ENCODE results near the gene PTGES3. TPM values are rescaled to one million over a fixed set of nuclear protein-coding genes. Genes with fewer than 3 reads are reported as not detected.
"Not testable (repeated sequence)": the region's sequence is repeated elsewhere in the genome, so short reads cannot be mapped to it uniquely, and the experiment has no call there.

Gene PTGES3, protein sequence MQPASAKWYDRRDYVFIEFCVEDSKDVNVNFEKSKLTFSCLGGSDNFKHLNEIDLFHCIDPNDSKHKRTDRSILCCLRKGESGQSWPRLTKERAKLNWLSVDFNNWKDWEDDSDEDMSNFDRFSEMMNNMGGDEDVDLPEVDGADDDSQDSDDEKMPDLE
- 153 and 184 TPM in 2 replicates for total RNA-seq (2014; rRNA removed; shearing (Covaris generic))

DNA sequence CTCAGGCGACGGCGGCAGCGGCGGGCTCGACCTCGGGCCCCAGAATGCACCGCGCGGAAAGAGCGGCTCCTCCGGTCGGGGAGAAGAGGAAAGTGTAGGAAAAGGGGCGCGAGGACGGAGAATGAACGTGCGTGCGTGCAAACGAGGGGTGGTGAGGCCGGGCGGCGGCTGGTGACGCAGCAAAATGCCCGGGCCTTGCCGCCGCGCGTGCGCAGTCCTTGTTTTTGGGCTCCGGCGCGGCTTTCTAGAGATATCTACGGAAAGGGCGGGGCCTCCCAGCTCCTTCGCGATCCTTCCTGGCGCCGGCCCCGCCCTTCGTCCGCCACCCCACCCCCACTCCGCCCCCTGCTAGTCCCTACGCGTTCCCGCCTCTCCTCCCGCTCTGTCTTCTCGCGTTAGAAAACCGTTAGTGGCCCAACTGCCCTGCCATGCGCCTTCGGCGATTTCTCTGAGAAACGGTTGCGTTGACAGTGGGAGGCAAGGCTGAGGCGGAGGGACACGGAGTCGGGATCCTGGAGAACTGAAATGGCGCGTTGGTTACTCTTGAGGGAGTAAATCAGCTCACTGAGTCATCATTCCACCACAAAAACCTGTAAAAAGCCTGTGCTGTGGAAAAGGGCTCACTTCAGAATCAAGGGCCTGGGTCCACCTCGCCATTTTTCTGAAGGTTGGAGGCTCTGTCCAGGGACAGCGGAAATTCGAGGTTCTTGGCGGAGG is at the start of gene PTGES3:
Gene PTGES3 (minus strand): TSS at position 156 of the 717 bp plus-strand sequence. CDS start 285 bp downstream, outside the sequence.
- peak; percentile 97 for DNase-seq (ENCODE audit: low read depth)

DNA sequence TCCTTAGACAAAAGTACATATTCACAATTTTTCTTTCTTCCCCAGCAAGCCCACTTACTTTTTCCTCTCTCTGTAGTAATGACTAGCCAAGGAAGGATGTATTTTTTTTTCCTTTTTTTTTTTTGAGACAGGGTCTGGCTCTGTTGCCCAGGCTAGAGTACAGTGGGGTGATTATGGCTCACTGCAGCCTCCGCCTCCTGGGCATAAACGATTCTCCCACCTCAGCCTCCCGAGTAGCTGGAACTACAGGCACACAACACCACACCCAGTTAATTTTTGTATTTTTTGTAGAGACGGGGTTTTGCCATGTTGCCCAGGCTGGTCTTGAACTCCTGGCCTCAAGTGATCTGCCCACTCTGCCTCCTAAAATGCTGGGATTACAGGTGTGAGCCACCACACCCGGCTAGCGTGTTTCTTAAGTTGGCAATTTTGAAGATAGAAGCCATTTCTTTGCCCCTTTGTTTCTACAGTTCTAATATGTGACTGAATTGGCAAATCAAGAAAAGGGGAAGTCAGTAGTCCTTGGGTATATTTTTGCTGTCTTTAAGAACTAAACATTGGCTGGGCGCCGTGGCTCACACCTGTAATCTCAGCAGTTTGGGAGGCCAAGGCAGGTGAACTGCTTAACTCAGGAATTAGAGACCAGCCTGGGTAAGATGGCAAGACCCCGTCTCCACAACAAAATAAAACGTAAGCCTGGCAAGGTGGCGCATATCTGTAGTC is 40.2 kb upstream of the PTGES3 start:
- DNase-seq (ENCODE audit: low read depth), result no peak

DNA sequence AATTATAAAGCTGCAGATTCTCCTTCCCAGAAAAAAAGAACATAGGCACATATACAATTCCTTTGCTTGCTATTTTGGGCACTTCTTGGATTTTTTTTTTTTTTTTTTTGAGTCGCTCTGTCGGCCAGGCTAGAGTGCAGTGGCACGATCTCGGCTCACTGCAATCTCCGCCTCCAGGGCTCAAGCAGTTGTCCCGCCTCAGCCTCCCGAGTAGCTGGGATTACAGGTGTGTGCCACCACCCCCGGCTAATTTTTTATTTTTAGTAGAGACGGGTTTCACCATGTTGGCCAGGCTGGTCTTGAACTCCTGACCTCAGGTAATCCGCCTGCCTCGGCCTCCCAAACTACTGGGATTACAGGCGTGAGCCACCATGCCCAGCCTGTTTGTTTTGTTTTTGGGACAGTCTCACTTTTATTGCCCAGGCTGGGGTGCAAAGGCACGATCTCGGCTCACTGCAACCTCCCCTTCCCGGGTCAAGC is 38.2 kb upstream of the PTGES3 start:
- DNase-seq (ENCODE audit: low read depth), result not testable (repeated sequence)

DNA sequence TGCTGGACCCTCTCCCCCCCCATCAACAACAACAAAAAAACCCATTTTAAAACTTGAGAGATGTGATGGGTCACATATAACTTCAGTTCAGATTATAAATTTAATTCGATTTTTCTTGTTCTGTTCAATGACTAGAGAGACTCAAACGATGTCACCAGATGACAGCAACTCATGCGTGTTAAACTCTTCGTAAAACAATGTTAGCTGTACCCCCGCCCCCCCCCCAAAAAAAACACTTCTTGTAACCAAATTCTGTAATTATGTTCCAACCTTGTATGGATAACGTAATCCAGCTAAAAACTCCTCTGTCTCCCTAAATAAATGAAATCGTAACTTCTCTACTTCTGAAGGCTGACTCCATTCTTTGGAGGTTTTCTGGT is 37.6 kb upstream of the PTGES3 start:
- no peak for DNase-seq (ENCODE audit: low read depth)

DNA sequence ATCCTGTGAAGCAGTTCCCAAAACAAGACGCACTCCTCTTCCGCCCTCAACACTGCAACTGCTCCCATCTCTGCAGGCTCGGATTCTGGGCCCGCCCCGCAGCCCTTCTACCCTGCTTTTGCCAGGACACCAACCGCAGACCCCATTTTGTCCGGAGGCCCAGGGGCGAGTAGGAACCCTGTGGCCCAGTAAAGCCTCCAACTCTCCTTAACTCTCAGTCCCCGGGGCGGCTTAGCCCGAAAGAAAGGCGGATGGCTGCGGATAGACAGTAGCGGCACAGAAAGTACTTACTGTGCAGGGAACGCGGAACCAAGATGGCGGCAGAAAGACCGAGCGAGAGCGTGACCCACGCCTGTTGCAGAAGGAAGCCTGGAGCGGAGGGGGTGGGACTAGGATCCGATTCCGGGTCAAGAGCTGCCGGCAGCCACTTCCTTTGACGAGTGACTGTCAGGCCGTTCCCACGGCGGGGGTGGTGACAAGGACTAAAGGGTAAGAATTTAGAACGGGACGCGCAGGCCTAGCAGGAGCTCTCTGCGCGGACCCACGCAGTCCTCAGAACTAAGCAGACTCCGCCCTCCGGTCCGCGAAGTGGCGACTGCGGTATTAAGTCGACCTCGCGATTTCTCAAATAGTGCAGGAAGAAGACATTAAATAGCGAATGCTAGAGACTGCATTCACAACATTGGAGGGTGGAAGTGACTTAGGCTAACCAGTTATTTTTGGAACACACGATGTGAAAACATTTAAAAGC is 37.1 kb upstream of the PTGES3 start, which contains the start of gene NACA:
Gene NACA (minus strand): TSS at position 328 of the 751 bp plus-strand sequence. CDS start 778 bp downstream, outside the sequence.
- DNase-seq (ENCODE audit: low read depth), result peak; percentile 97

DNA sequence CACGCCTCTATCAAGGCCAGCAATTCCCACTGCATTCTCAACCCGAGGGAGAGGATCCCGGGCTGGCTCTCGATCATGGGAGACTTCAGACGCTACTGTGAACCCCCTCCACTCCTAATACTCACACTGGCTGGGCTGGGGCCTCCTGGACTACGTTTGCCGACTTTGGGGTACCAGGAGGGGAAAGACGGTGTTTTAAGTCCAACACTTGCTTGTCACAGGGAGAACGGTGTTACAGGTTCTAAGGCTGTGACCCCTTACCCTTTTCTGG is 36.6 kb upstream of the PTGES3 start:
- DNase-seq (ENCODE audit: low read depth), result no peak

DNA sequence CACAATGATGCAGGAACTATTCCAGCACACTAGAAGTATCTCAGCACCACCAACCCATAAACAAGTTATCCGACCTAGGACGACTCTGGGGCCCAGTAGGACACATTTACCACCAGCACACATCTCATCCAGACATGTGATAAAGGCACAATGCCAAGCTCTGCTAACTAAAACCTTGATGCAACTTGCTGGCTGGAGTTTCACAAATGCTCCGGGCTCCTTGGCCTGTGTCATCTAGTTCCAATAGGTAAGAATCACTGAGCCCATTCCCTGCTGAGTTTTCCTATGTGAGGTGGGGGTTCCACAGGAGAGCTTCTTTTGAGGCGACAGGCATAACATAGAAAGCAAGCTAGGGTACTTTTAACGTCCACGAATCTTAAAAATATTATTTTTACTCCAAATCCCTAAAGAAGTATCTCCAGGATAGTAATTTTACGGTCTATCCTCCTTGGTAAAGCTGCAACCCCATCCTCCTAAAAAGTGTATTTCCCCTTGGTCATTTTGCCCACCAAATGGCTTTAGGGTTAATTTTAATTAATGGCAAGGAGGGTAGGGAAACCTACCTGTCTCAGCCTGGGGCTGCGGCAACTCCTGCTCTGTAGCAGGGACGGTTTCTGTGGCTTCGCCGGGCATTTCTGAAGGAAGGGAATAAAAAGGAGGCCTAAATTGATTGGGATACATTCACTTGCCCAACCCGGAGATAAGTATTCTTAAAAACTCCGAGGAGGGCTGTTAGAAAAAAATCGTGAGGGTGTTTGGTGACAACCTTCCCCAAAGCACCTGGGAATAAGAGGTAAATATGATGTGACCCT is 36.0 kb upstream of the PTGES3 start:
- DNase-seq (ENCODE audit: low read depth), result peak; percentile 66

DNA sequence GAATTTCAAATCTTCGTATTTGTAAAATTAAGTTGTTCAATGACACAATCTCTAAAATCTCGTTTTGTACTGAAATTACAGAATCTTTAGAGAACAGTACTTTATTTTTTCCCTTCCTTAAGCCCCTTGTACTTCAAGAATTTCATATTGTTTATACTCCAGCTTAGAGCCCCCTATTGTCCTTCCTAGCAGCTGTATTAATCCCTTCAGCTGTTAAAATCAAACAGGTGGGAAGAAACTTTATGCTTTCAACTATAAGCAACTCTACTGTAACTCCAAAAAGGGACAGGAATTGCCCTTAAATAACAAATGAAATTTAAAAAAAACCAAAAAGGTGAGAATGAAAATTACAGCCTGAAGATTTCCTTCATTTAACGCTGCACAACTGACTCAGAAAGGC is 35.3 kb upstream of the PTGES3 start:
- no peak for DNase-seq (ENCODE audit: low read depth)

DNA sequence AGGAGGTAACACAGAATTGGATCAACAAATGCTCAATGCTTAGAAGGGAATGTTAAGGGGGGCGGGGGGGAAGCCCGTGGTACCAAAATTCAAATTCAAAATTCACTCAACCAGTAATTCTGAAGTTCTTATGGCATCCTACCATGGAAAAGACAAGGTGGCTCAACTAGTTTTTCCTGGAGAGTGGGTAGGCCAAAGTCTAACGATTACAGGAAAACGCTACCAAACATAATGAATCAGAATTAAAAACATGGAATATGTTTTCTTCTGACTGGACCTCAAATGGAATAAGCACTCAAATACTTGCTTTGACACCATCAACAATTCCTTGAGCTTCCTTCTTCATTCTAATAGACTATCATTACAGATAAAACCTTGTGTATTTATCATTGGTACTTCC is 34.7 kb upstream of the PTGES3 start:
- DNase-seq (ENCODE audit: low read depth), result no peak

DNA sequence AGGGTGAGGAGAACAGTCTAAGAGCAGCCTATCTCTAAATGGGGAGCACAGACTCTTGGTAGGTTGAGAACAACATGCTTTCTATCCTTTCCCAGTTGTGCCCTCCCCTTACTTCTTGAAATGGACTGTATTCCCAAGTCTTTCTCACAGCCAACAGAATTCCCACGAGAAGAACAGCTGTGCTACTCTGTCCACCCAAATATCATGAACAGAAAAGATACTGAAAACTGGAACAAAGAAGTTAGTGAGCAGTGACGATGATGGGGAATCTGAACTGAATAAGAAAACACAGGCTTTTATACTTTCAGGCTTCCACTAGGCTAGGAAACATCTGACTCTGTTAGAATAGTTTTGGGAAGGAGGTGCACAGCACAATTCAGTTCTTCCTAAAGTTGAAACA is 33.6 kb upstream of the PTGES3 start:
- no peak for DNase-seq (ENCODE audit: low read depth)

DNA sequence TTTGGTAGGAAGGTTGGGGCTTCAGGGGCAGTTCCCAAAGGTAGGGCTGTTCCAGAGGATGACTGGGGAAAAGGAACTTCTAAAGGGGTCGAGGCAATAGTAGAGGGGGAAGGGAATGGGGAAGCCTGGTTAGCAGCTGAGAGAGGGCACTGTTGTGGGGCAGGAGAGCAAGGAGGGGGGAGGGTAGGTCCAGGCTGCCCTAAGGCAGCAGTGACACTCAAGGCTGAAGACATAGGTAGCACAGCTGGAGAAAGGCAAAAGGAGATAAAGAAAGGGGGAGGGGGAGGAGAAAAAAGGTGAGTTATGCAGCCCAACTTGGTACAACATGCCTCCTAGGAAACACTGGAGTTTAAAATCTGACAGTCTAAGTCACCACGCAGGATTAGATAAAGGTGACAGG is 33.1 kb upstream of the PTGES3 start:
- DNase-seq (ENCODE audit: low read depth), result no peak

DNA sequence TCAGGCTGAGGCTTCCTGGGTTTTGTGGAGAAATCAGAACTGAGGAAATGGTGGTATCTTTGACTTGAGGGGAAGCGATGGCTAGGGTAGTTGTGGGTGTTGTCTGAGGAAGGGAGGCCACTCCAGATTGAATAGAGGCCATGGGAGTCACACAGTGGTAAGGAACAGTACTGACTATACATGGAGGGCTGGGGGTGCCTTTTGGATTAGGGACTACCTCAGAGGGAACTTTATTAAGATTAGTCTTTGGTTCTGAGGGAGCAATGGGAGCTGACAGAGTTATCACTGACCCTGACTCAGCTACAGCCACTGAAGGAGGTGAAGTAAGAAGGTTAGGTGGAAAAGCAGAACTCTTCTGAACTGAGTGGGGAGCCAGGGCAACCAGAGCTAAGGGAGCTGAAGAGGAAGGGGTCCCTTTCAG is 32.7 kb upstream of the PTGES3 start:
- no peak for DNase-seq (ENCODE audit: low read depth)

DNA sequence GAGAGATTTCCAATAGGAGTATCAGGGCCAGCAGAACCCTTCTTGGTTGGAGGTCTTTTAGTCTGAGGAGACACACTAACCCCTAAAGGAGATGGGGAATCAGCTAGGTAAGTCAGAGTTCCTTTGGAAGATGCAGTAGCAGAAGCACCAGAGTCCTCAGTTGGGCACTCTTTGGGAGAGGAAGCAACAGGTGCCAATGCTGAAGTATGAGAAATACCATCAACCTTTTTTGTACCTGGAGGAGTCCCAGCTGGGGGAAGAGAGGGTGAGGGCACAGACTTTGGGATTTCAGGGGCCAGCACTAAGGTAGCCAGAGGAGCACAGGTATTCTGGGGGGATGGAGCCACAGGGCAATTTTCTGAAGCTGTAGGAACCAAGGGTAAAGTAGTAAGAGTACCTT is 31.0 kb upstream of the PTGES3 start:
- no peak for DNase-seq (ENCODE audit: low read depth)

DNA sequence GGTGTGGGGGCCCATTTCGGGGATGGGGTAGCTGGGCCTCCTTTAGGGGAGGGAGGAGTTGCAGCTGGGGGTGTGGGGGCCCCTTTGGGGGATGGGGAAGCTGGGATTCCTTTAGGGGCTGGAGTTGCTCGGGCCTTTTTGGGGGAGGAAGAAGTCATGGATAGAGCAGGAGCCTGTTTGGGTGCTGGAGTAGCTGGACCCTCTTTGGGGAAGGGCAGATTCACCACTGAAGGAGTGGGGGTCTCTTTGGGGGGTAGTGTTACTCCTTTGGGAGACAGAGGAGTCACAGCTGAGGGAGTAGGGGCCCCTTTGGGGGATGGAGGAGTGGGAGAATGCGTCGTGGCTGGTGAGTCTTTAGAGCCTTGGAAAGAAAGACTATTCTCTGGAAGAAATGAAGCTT is 30.6 kb upstream of the PTGES3 start:
- no peak for DNase-seq (ENCODE audit: low read depth)

DNA sequence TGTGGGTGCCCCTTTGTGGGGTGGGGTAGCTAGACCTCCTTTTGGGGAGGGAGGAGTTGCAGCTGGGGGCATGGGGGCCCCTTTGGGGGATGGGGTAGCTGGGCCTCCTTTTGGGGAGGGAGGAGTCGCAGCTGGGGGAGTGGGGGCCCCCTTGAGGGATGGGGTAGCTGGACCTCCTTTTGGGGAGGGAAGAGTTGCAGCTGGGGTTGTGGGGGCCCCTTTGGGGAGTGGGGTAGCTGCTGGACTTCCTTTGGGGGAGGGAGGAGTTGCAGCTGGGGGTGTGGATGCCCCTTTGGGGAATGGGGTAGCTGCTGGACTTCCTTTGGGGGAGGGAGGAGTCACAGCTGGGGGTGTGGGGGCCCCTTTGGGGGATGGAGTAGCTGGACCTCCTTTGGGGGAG is 30.1 kb upstream of the PTGES3 start:
- DNase-seq (ENCODE audit: low read depth), result no peak

DNA sequence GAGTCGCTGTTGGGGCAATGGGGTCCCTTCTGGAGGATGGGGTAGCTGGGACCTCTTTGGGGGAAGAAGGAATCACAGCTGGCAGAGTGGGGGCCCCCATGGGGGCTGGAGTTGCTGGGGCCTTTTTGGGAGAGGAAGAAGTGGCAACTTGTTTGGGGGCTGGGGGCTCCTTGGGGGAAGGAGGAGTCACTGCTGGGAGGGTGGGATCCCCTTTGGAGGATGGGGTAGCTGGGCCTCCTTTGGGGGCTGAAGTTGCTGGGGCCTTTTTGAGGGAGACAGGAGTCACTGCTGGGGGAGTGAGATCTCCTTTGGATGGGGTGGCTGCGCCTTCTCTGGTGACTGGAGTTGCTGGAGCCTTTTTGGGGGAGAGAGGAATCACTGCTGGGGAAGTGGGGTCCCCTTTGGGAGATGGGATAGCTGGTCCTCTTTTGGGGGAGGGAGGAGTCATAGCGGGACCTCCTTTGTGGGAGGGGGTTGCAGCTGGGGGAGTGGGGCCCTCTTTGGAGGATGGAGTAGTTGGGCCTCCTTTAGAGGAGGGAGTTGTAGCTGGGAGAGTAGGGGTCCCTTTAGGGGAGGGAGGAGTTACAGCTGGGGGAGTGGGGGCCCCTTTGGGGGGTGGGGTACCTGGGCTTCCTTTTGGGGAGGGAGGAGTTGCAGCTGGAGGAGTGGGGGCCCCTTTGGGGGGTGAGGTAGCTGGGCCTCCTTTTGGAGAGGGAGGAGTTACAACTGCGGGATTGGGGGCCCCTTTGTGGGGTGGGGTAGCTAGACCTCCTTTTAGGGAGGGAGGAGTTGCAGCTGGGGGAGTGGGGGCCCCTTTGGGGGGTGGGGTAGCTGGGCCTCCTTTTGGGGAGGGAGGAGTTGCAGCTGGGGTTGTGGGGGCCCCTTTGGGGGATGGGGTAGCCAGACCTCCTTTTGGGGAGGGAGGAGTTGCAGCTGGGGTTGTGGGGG is 29.1 kb upstream of the PTGES3 start:
- DNase-seq (ENCODE audit: low read depth), result no peak

DNA sequence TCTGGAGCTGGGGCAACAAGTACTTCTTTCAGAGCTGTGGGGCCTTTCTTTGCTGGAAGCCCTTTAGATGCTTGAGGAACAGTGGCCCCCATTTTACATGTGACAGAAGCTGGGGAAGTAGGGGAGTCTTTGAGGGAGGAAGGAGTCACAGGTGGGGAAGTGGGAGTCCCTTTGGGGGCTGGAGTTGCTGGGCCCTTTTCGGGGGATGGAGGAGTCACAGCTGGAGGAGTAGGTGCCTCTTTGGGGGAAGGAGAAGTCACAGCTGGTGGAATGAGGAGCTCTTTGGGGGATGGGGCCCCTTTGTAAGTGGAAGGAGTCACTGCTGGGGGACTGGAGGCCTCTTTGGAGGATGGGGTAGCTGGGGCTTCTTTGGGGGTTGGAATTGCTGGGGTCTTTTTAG is 28.4 kb upstream of the PTGES3 start:
- DNase-seq (ENCODE audit: low read depth), result no peak

DNA sequence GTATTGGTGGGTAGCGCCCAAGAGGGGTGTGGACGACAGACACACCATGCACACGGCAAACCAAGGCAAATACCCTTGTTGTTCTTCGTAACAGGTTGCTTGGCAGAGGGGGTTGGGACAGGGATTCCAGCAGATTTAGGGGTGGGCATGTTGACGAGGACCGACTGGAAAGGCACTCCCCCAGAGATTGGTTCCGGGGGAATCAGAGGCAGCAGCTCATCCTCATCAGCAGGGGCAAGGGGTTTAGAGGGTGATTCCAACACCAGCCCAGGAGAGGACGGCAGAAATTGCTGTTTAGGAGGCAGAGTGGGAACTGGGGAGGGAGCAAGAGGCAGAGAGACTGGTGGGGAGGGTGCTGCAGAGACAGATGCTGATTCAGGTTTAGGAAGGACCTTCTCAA is 27.7 kb upstream of the PTGES3 start:
- no peak for DNase-seq (ENCODE audit: low read depth)

DNA sequence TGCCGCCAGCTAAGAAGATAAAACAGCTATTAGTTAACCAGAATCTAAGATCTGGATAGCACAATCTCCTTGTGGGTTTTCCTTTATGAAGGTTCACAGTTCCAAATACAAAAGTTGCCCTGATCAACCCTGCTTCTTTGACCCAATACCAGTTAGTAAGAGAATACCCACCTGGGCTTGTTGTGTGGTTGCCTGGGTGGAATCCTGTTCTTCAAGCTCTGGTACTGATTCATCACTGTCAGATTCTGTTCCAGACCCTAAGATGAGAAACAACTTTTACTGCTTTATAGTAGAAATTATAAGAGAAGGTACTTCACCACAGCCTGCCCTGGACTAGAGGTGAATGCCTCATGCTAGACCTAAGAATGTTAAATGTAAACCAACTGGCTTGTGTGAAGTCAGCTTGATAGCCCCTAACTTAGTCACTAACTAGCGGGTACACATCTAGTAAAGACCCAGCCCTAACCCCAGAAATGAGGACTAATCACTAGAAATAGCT is 26.4 kb upstream of the PTGES3 start:
- no peak for DNase-seq (ENCODE audit: low read depth)

DNA sequence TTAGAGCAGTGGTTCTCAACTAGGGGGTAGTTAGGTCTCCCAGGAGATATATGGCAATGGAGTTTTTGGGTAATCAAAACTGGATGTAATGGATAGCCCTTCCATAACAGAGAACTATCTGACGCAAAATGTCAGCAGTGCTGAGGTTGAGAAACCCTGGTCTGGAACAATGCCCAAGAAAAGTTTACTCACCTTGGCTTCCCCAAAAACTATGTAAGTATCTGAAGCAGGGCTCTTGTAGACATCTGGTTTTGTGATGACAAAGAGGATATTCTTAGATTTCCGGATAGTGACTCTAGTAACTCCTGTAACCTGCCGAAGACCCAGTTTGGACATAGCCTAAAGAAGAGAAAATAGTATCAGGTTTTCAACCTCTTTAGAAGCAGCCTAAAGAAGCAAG is 25.3 kb upstream of the PTGES3 start:
- no peak for DNase-seq (ENCODE audit: low read depth)
